ENCODE results near the gene C1orf94. TPM values are rescaled to one million over a fixed set of nuclear protein-coding genes. Genes with fewer than 3 reads are reported as not detected.

Gene C1orf94
- total RNA-seq, 2 experiments from 2014 or later = not detected

DNA sequence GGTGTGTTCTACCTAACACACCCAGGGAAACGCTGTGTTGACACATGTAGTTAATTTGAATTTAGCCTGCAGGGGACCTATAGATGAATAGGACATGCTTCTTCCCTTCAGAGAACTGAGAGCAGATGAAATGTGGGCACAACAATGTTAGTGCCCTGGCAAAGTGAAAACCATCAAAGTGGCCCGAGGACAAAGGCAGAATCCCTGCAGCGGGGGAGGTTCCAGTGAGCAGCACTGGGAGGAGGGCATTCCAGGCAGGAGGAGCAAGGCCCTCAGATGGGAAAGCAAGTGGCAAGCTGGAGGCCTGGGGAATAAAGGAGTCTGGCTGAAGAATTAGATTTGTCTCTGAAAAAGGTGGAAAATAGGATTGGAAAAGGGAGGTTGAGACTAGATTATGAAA lies 37.2 kb downstream of the C1orf94 start:
- ChIA-PET CTCF (no interaction called here), POLR2A (no interaction called here)
- no peaks in the 10 kb centered on the region for H3K9me3 Mint-ChIP-seq (ENCODE audit: low read depth)
- peaks cover 6% of the 10 kb centered on the region for H3K27me3 Mint-ChIP-seq
- ATAC-seq (no peak), DNase-seq (no peak)
- no peaks in the 10 kb centered on the region for H3K4me1 Mint-ChIP-seq
- no peak overlapping the region for H3K27ac Mint-ChIP-seq
- H3K4me3 Mint-ChIP-seq = no peak overlapping the region
- no peaks in the 10 kb centered on the region for H3K36me3 Mint-ChIP-seq (ENCODE audit: low read depth)
- intact Hi-C loops (cut with DNase I, micrococcal nuclease) = no loop called here

- no peak overlapping the region for H3K4me3 Mint-ChIP-seq
- ATAC-seq = no peak
Measured at GRCh38 chr1:34231441-34231840, 54.7 kb downstream of the C1orf94 start.

GRCh38 chr1:34235594-34235993 lies 58.9 kb downstream of the C1orf94 start:
- Mint-ChIP-seq H3K27me3 (peaks cover 13% of the 10 kb centered on the region), H3K27ac (no peak overlapping the region), H3K4me1 (no peaks in the 10 kb centered on the region), H3K9me3 (ENCODE audit: low read depth) (peaks cover 6% of the 10 kb centered on the region), H3K4me3 (no peak overlapping the region), H3K36me3 (ENCODE audit: low read depth) (no peaks in the 10 kb centered on the region)
- CTCF ChIA-PET = no interaction called here
- POLR2A ChIA-PET = no interaction called here
- no peak for ATAC-seq
- DNase-seq = no peak
- intact Hi-C loops (cut with DNase I, micrococcal nuclease) = no loop called here

More at GRCh38 chr1:34231441-34231840, 54.7 kb downstream of the C1orf94 start:
- H3K27ac Mint-ChIP-seq = no peak overlapping the region
- no peaks in the 10 kb centered on the region for H3K4me1 Mint-ChIP-seq
- intact Hi-C loops (cut with DNase I, micrococcal nuclease) = no loop called here
- H3K36me3 Mint-ChIP-seq (ENCODE audit: low read depth) = no peaks in the 10 kb centered on the region
- no peak for DNase-seq
- CTCF ChIA-PET = no interaction called here
- POLR2A ChIA-PET = no interaction called here
- no peaks in the 10 kb centered on the region for H3K9me3 Mint-ChIP-seq (ENCODE audit: low read depth)
- H3K27me3 Mint-ChIP-seq = peaks cover 14% of the 10 kb centered on the region

DNA sequence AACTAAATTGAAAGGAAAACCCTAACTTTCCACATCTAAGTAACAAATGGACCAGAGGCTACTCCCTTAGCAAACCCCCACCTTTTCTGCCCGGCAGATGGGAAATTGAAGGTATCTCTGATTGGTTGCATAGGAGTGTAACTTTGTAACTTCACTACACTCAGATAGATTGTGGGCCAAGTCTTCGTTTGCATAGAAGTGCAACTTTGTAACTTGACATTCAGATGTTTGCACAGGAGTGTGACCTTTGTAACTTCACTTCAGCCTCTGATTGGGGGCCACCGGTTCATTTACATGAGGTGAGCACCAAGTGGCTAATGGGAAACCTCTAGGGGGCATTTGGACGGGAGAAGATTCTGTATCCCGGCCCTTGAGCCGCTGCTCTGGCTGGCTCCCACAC lies 59.4 kb downstream of the C1orf94 start:
- intact Hi-C loops (cut with DNase I, micrococcal nuclease) = no loop called here
- ChIA-PET POLR2A (no interaction called here), CTCF (no interaction called here)
- H3K4me1 Mint-ChIP-seq = no peaks in the 10 kb centered on the region
- no peak overlapping the region for H3K27ac Mint-ChIP-seq
- peaks cover 13% of the 10 kb centered on the region for H3K27me3 Mint-ChIP-seq
- DNase-seq = no peak
- H3K36me3 Mint-ChIP-seq (ENCODE audit: low read depth) = no peaks in the 10 kb centered on the region
- H3K4me3 Mint-ChIP-seq = no peak overlapping the region
- peaks cover 6% of the 10 kb centered on the region for H3K9me3 Mint-ChIP-seq (ENCODE audit: low read depth)
- ATAC-seq = no peak

- peaks cover 6% of the 10 kb centered on the region for H3K9me3 Mint-ChIP-seq (ENCODE audit: low read depth)
- CTCF ChIA-PET = interaction anchor here (0.7 kb wide), 1 partner anchor 44 kb away, joined by 5 read pairs; no protein-coding TSS in a partner anchor
- no peak overlapping the region for H3K4me3 Mint-ChIP-seq
- no peaks in the 10 kb centered on the region for H3K4me1 Mint-ChIP-seq
- POLR2A ChIA-PET = no interaction called here
- H3K27me3 Mint-ChIP-seq = peaks cover 15% of the 10 kb centered on the region
- intact Hi-C loops (cut with DNase I, micrococcal nuclease) = no loop called here
- no peaks in the 10 kb centered on the region for H3K36me3 Mint-ChIP-seq (ENCODE audit: low read depth)
- no peak overlapping the region for H3K27ac Mint-ChIP-seq
- ATAC-seq (no peak), DNase-seq (no peak)
Measured at GRCh38 chr1:34237151-34237815, 60.6 kb downstream of the C1orf94 start.

- Mint-ChIP-seq H3K27me3 (peaks cover 34% of the 10 kb centered on the region), H3K4me1 (no peaks in the 10 kb centered on the region), H3K9me3 (ENCODE audit: low read depth) (no peaks in the 10 kb centered on the region), H3K27ac (no peak overlapping the region), H3K36me3 (ENCODE audit: low read depth) (no peaks in the 10 kb centered on the region), H3K4me3 (no peak overlapping the region)
- ATAC-seq = no peak
- ChIA-PET CTCF (no interaction called here), POLR2A (no interaction called here)
- no peak for DNase-seq
- intact Hi-C loops (cut with DNase I, micrococcal nuclease) = no loop called here
Measured at GRCh38 chr1:34245967-34246366, 69.3 kb downstream of the C1orf94 start.

GRCh38 chr1:34250342-34250741 lies 73.6 kb downstream of the C1orf94 start:
- no peak overlapping the region for H3K4me3 Mint-ChIP-seq
- no peak for DNase-seq
- peaks cover 26% of the 10 kb centered on the region for H3K27me3 Mint-ChIP-seq
- no peaks in the 10 kb centered on the region for H3K9me3 Mint-ChIP-seq (ENCODE audit: low read depth)
- no peaks in the 10 kb centered on the region for H3K36me3 Mint-ChIP-seq (ENCODE audit: low read depth)
- no peak overlapping the region for H3K27ac Mint-ChIP-seq
- ChIA-PET POLR2A (no interaction called here), CTCF (interaction anchor here (1.6 kb wide), 1 partner anchor 11 kb away, joined by 4 read pairs; no protein-coding TSS in a partner anchor)
- intact Hi-C loops (cut with DNase I, micrococcal nuclease) = no loop called here
- no peaks in the 10 kb centered on the region for H3K4me1 Mint-ChIP-seq
- no peak for ATAC-seq

GRCh38 chr1:34262023-34262853 lies 85.5 kb downstream of the C1orf94 start:
- H3K36me3 Mint-ChIP-seq (ENCODE audit: low read depth) = no peaks in the 10 kb centered on the region
- ATAC-seq (no peak), DNase-seq (no peak)
- intact Hi-C loops (cut with DNase I, micrococcal nuclease) = no loop called here
- ChIA-PET CTCF (interaction anchor here (1.5 kb wide), 1 partner anchor 12 kb away, joined by 4 read pairs; no protein-coding TSS in a partner anchor), POLR2A (no interaction called here)
- no peaks in the 10 kb centered on the region for H3K9me3 Mint-ChIP-seq (ENCODE audit: low read depth)
- H3K4me1 Mint-ChIP-seq = no peaks in the 10 kb centered on the region
- H3K4me3 Mint-ChIP-seq = no peak overlapping the region
- no peak overlapping the region for H3K27ac Mint-ChIP-seq
- peaks cover 10% of the 10 kb centered on the region for H3K27me3 Mint-ChIP-seq

DNA sequence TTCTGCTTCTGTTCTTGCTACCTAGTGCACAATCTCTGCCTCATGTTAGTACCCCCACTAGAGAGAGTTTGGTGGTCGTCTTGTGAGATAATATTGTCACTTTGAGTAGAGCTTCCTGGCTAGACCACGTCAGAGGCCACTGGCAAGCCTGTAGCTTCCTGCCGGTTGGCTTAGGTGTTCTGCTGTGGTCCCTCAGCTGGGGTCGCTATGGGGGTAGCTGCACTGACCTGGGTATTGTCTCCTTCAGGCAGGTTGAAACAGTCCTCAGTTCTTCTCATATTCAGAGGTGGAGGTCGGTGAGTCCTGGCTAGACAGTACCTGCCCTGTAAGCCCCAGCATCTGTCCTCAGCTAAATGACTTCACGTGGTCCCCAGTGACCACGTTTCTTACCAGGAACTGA lies 86.2 kb downstream of the C1orf94 start:
- H3K4me3 Mint-ChIP-seq = no peak overlapping the region
- peaks cover 15% of the 10 kb centered on the region for H3K27me3 Mint-ChIP-seq
- no peaks in the 10 kb centered on the region for H3K9me3 Mint-ChIP-seq (ENCODE audit: low read depth)
- H3K4me1 Mint-ChIP-seq = no peaks in the 10 kb centered on the region
- POLR2A ChIA-PET = no interaction called here
- intact Hi-C loops (cut with DNase I, micrococcal nuclease) = no loop called here
- DNase-seq = no peak
- H3K27ac Mint-ChIP-seq = no peak overlapping the region
- no peak for ATAC-seq
- CTCF ChIA-PET = no interaction called here
- H3K36me3 Mint-ChIP-seq (ENCODE audit: low read depth) = no peaks in the 10 kb centered on the region

GRCh38 chr1:34263406-34263805 lies 86.7 kb downstream of the C1orf94 start:
- Mint-ChIP-seq H3K27me3 (peaks cover 17% of the 10 kb centered on the region), H3K4me3 (no peak overlapping the region), H3K4me1 (no peaks in the 10 kb centered on the region), H3K9me3 (ENCODE audit: low read depth) (no peaks in the 10 kb centered on the region), H3K27ac (no peak overlapping the region), H3K36me3 (ENCODE audit: low read depth) (no peaks in the 10 kb centered on the region)
- intact Hi-C loops (cut with DNase I, micrococcal nuclease) = no loop called here
- CTCF ChIA-PET = no interaction called here
- POLR2A ChIA-PET = no interaction called here
- DNase-seq (no peak), ATAC-seq (no peak)

- H3K9me3 Mint-ChIP-seq (ENCODE audit: low read depth) = no peaks in the 10 kb centered on the region
- peaks cover 18% of the 10 kb centered on the region for H3K27me3 Mint-ChIP-seq
- H3K36me3 Mint-ChIP-seq (ENCODE audit: low read depth) = no peaks in the 10 kb centered on the region
- no peak overlapping the region for H3K4me3 Mint-ChIP-seq
- no peak overlapping the region for H3K27ac Mint-ChIP-seq
- CTCF ChIA-PET = no interaction called here
- DNase-seq = no peak
- POLR2A ChIA-PET = no interaction called here
- intact Hi-C loops (cut with DNase I, micrococcal nuclease) = no loop called here
- no peak for ATAC-seq
- H3K4me1 Mint-ChIP-seq = no peaks in the 10 kb centered on the region
Measured at GRCh38 chr1:34265396-34265795, 88.7 kb downstream of the C1orf94 start.

Data from activated CD4-positive, alpha-beta T cell treated with anti-CD3 and anti-CD28 coated beads for 36 hours (primary cell).